LNCAP (cell line): ENCODE data around the gene CMTM5.

Source experiments
- CTCF ChIP-seq: fragments of 450-650 bp; IDR thresholded peaks from 2 replicates; pipeline ENCODE4 v1.5.1; 2017; ENCODE audit warnings: mild to moderate bottlenecking

Gene CMTM5

GRCh38 chr14:23353433-23353780 is 23.4 kb upstream of the CMTM5 start:
- no peak for TF ChIP-seq CTCF

- TF ChIP-seq CTCF = no peak
Measured at GRCh38 chr14:23354990-23355389, 21.9 kb upstream of the CMTM5 start.

GRCh38 chr14:23355871-23356435 is 20.9 kb upstream of the CMTM5 start:
- TF ChIP-seq CTCF = no peak

GRCh38 chr14:23356662-23357061 is 20.2 kb upstream of the CMTM5 start:
- no peak for TF ChIP-seq CTCF

- TF ChIP-seq CTCF = no peak
Measured at GRCh38 chr14:23357261-23357660, 19.6 kb upstream of the CMTM5 start.

GRCh38 chr14:23358042-23358441 is 18.8 kb upstream of the CMTM5 start:
- no peak for TF ChIP-seq CTCF

GRCh38 chr14:23358553-23359166 is 18.2 kb upstream of the CMTM5 start:
- TF ChIP-seq CTCF = no peak

GRCh38 chr14:23359167-23359626 is 17.6 kb upstream of the CMTM5 start:
- no peak for TF ChIP-seq CTCF
